HepG2 (cell line): ENCODE results near the gene STKLD1. TPM values are rescaled to one million over a fixed set of nuclear protein-coding genes. Genes with fewer than 3 reads are reported as not detected.
A peak's percentile ranks its signal among the peaks of the same experiment; 100 is the strongest.

ENCODE experiments used
- ELF1 ChIP-seq: sonication (generic); formaldehyde crosslinking; IDR thresholded peaks from 2 replicates; pipeline ENCODE4 v1.4.0; 2020; ENCODE audit warnings: missing genetic modification reagents
- ERF ChIP-seq: IDR thresholded peaks from 2 replicates; pipeline ENCODE4 v1.6.1; 2018; ENCODE audit warnings: missing biosample characterization, missing genetic modification reagents
- HNF1A ChIP-seq, 2 experiments: sonication (generic) in 1 of 2; formaldehyde crosslinking in 1 of 2; IDR thresholded peaks; 2 replicates each; pipeline versions ENCODE4 v1.4.0 to v1.6.1; 2016 to 2020; ENCODE audit warnings: borderline replicate concordance in 1 of 2, low read depth in 1 of 2, mild to moderate bottlenecking in 1 of 2, missing genetic modification reagents in 1 of 2
- MTA1 ChIP-seq: sonication (generic); formaldehyde crosslinking; IDR thresholded peaks from 2 replicates; pipeline ENCODE4 v1.4.0; 2020; ENCODE audit warnings: missing genetic modification reagents, mild to moderate bottlenecking, borderline replicate concordance
- NFKBIZ ChIP-seq: IDR thresholded peaks from 2 replicates; pipeline ENCODE4 v1.6.1; 2018; ENCODE audit warnings: missing genetic modification reagents, missing compliant biosample characterization
- NR2F2 ChIP-seq: IDR thresholded peaks from 2 replicates; pipeline ENCODE4 v1.6.1; 2012; ENCODE audit warnings: low read depth, inconsistent platforms, borderline replicate concordance
- RORA ChIP-seq: sonication (generic); formaldehyde crosslinking; IDR thresholded peaks from 2 replicates; pipeline ENCODE4 v1.5.0; 2020; ENCODE audit warnings: mild to moderate bottlenecking, missing genetic modification reagents, moderate library complexity
- SALL2 ChIP-seq: sonication (generic); formaldehyde crosslinking; IDR thresholded peaks from 2 replicates; pipeline ENCODE4 v1.8.1; 2023; ENCODE audit warnings: mild to moderate bottlenecking, missing genetic modification reagents, inconsistent platforms
- SIN3B ChIP-seq: fragments of 150-350 bp; IDR thresholded peaks from 2 replicates; pipeline ENCODE4 v1.6.1; 2014; ENCODE audit warnings: low read length
- STAG1 ChIP-seq: sonication (generic); formaldehyde crosslinking; IDR thresholded peaks from 2 replicates; pipeline ENCODE4 v1.4.0; 2020; ENCODE audit warnings: missing genetic modification reagents
- TGIF2 ChIP-seq: IDR thresholded peaks from 2 replicates; pipeline ENCODE4 v1.6.1; 2016; ENCODE audit warnings: control low read depth, missing compliant biosample characterization
- TMF1 ChIP-seq: sonication (generic); formaldehyde crosslinking; IDR thresholded peaks from 2 replicates; pipeline ENCODE4 v1.8.1; 2022; ENCODE audit warnings: low read depth, missing genetic modification reagents
- UBTF ChIP-seq: sonication (generic); formaldehyde crosslinking; IDR thresholded peaks from 2 replicates; pipeline ENCODE4 v1.4.0; 2020; ENCODE audit warnings: mild to moderate bottlenecking, missing genetic modification reagents
- ZNF343 ChIP-seq: sonication (generic); formaldehyde crosslinking; IDR thresholded peaks from 2 replicates; pipeline ENCODE4 v1.4.0; 2020; ENCODE audit warnings: mild to moderate bottlenecking, missing genetic modification reagents
- ZNF790 ChIP-seq: sonication (generic); formaldehyde crosslinking; IDR thresholded peaks from 2 replicates; pipeline ENCODE4 v1.8.0; 2022; ENCODE audit warnings: missing genetic modification reagents, mild to moderate bottlenecking, borderline replicate concordance
- polyA plus RNA-seq, 8 experiments: library from polyadenylated mRNA; depleted of rRNA in 3 of 8; stranded (reverse) in 7 of 8; unstranded in 1 of 8; fragments of >200 nt; fragmentation: Illumina TruSeq in 4 of 8; extraction: Trizol in 4 of 8; gene quantifications; 2 replicates each; pipeline versions ENCODE4 v1.2.1 to v1.2.3, GENCODE V29; 2011 to 2016; ENCODE audit warnings: low read depth in 4 of 8, missing spikeins in 1 of 8, mixed read lengths in 1 of 8; ENCODE audit not compliant: insufficient read depth in 1 of 8
- total RNA-seq, 5 experiments: library from RNA; depleted of rRNA; stranded (reverse); fragments of >200 nt; fragmentation: Illumina TruSeq; extraction: Trizol; gene quantifications; 2 replicates each; pipeline ENCODE4 v1.2.3, GENCODE V29; 2016; ENCODE audit warnings: low read depth in 1 of 5
- TF ChIP-seq, protein P1 (sequence below): sonication (generic); formaldehyde crosslinking; IDR thresholded peaks from 2 replicates; pipeline ENCODE4 v1.4.0; 2020; ENCODE audit warnings: low read depth, mild to moderate bottlenecking, missing genetic modification reagents

The STKLD1 gene
- total and polyA plus RNA-seq, 2 of the 13 experiments (the other 11 are each of a cell fraction or from before 2014, with no cell fraction given), result 1.5 to 2.2 TPM

DNA sequence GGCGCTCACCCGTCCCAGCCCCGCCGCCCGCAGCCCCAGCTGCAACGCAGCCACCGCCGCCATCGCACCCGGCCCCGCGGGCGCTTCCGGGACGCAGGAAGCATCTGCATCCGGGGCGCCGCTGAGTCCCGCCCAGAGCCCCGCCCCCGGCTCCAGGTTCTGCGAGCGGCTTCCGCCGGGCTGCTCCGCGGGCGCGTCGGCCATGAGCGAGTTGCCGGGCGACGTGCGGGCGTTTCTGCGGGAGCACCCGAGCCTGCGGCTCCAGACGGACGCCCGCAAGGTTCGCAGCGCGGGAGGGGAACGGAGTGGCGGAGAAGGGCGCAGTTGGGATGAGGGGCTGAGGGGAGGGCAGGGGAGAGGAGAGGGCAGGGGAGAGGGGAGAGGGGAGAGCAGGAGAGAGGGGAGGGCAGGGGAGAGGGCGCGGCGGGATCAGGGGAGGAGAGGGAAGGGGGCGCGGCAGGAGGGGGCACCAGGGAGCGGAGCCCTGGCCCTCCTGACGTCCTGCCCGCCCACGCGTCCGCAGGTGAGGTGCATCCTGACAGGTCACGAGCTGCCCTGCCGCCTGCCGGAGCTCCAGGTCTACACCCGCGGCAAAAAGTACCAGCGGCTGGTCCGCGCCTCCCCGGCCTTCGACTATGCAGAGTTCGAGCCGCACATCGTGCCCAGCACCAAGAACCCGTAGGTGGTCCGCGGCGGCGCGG, 19.6 kb upstream of the STKLD1 start, which contains the start of the genes SURF1 and SURF2 (continued):
- TF ChIP-seq ELF1 (CRISPR knock-in tag) (peak; percentile 55), MTA1 (CRISPR knock-in tag) (peak; percentile 61; the same call in 1 of the 2 replicates), NR2F2 (no peak), STAG1 (CRISPR knock-in tag) (peak; percentile 34; the same call in 1 of the 2 replicates), SALL2 (peak; percentile 74), TGIF2 (CRISPR knock-in tag) (0 out of 2 replicates have a peak, but pooled peaks have one; percentile 27), ZNF343 (peak; percentile 55; the same call in 1 of the 2 replicates), SIN3B (peak; percentile 55; the same call in 1 of the 2 replicates), HNF1A (IDR thresholded peaks at IDR 0.05; ENCODE audit: low read depth) (no peak), HNF1A (CRISPR knock-in tag; IDR thresholded peaks at IDR 0.05; ENCODE audit: borderline replicate concordance) (no peak; the same call in 1 of the 2 replicates), NFKBIZ (CRISPR knock-in tag) (no peak), ERF (CRISPR knock-in tag) (peak; percentile 15; the same call in 1 of the 2 replicates), ZNF790 (CRISPR knock-in tag) (no peak), TMF1 (peak; percentile 42; the same call in 1 of the 2 replicates), UBTF (CRISPR knock-in tag) (peak; percentile 53), RORA (CRISPR knock-in tag) (no peak)
- TF ChIP-seq, protein P1, sequence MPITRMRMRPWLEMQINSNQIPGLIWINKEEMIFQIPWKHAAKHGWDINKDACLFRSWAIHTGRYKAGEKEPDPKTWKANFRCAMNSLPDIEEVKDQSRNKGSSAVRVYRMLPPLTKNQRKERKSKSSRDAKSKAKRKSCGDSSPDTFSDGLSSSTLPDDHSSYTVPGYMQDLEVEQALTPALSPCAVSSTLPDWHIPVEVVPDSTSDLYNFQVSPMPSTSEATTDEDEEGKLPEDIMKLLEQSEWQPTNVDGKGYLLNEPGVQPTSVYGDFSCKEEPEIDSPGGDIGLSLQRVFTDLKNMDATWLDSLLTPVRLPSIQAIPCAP (CRISPR knock-in tag), result no peak
